Liver (tissue), 9 donors: ENCODE results near the gene CWF19L2. TPM values are rescaled to one million over a fixed set of nuclear protein-coding genes. Genes with fewer than 3 reads are reported as not detected.

Experiments used
- DNase-seq: peaks from one replicate; pipeline ENCODE4 v3.0.0-alpha.2; 2017; ENCODE audit warnings: low spot score
- H3K27ac ChIP-seq, 2 donors: one replicate each; pipeline ENCODE4 v1.7.0; 2013; ENCODE audit warnings: inconsistent platforms in 2 of 2, low read length in 2 of 2, control low read depth in 1 of 2, low read depth in 1 of 2, mild to moderate bottlenecking in 1 of 2
- H3K27me3 ChIP-seq, 4 donors: one replicate each; pipeline versions ENCODE4 v1.6.1 to v1.7.0; 2013; ENCODE audit warnings: low read length in 3 of 4, inconsistent platforms in 1 of 4, mild to moderate bottlenecking in 1 of 4, moderate library complexity in 1 of 4; ENCODE audit not compliant: control insufficient read depth in 4 of 4, insufficient read depth in 4 of 4
- H3K36me3 ChIP-seq, 4 donors: one replicate each; pipeline versions ENCODE4 v1.6.1 to v1.7.0; 2013; ENCODE audit warnings: low read length in 3 of 4, mild to moderate bottlenecking in 3 of 4, low read depth in 1 of 4, moderate library complexity in 1 of 4; ENCODE audit not compliant: control insufficient read depth in 4 of 4, insufficient read depth in 3 of 4
- H3K4me1 ChIP-seq, 4 donors: one replicate each; pipeline versions ENCODE4 v1.6.1 to v1.7.0; 2013; ENCODE audit warnings: low read length in 3 of 4, mild to moderate bottlenecking in 3 of 4, moderate library complexity in 1 of 4; ENCODE audit not compliant: control insufficient read depth in 4 of 4, insufficient read depth in 4 of 4
- H3K4me3 ChIP-seq, 3 donors: one replicate each; pipeline versions ENCODE4 v1.6.1 to v1.7.0; 2013; ENCODE audit warnings: low read length in 3 of 3, control low read depth in 1 of 3, low read depth in 1 of 3, mild to moderate bottlenecking in 1 of 3
- H3K9ac ChIP-seq, 2 donors: one replicate each; pipeline ENCODE4 v1.7.0; 2013; ENCODE audit warnings: low read length in 2 of 2, mild to moderate bottlenecking in 2 of 2, moderate library complexity in 2 of 2, control low read depth in 1 of 2, low read depth in 1 of 2
- H3K9me3 ChIP-seq, 4 donors: one replicate each; pipeline versions ENCODE4 v1.6.1 to v1.7.0; 2013; ENCODE audit warnings: low read length in 3 of 4; ENCODE audit not compliant: control insufficient read depth in 4 of 4
- ATF3 ChIP-seq: IDR thresholded peaks from 2 replicates; pipeline ENCODE4 v1.6.1; 2016; ENCODE audit warnings: antibody characterized with exemption
- CTCF ChIP-seq: fragments of 150-350 bp; IDR thresholded peaks from 2 replicates; pipeline ENCODE4 v1.5.1; 2017; ENCODE audit warnings: improper control_type of control experiment, low read depth, low read length; ENCODE audit not compliant: missing input control
- EGR1 ChIP-seq, 2 donors: IDR thresholded peaks; 2 replicates each; pipeline ENCODE4 v1.6.1; 2016 to 2018; ENCODE audit warnings: antibody characterized with exemption in 2 of 2, low read depth in 2 of 2
- FOXA1 ChIP-seq: IDR thresholded peaks from 2 replicates; pipeline ENCODE4 v1.6.1; 2016; ENCODE audit warnings: antibody characterized with exemption
- FOXA2 ChIP-seq: IDR thresholded peaks from 2 replicates; pipeline ENCODE4 v1.6.1; 2016; ENCODE audit warnings: antibody characterized with exemption
- GABPA ChIP-seq, 2 donors: IDR thresholded peaks in 1 of 2; conservative IDR thresholded peaks in 1 of 2; 2 replicates each; pipeline ENCODE4 v1.6.1; 2016; ENCODE audit warnings: antibody characterized with exemption in 2 of 2, mild to moderate bottlenecking in 1 of 2, moderate library complexity in 1 of 2
- HNF4A ChIP-seq, 2 donors: conservative IDR thresholded peaks; 2 replicates each; pipeline ENCODE4 v1.6.1; 2016; ENCODE audit warnings: antibody characterized with exemption in 2 of 2, mild to moderate bottlenecking in 2 of 2
- HNF4G ChIP-seq: IDR thresholded peaks from 2 replicates; pipeline ENCODE4 v1.6.1; 2016; ENCODE audit warnings: antibody characterized with exemption
- JUND ChIP-seq, 2 donors: IDR thresholded peaks; 2 replicates each; pipeline ENCODE4 v1.6.1; 2016; ENCODE audit warnings: antibody characterized with exemption in 2 of 2
- NR2F2 ChIP-seq: IDR thresholded peaks from 2 replicates; pipeline ENCODE4 v1.6.1; 2016; ENCODE audit warnings: antibody characterized with exemption
- RAD21 ChIP-seq, 2 donors: IDR thresholded peaks; 2 replicates each; pipeline ENCODE4 v1.6.1; 2016; ENCODE audit warnings: antibody characterized with exemption in 2 of 2, mild to moderate bottlenecking in 2 of 2
- RXRA ChIP-seq, 2 donors: IDR thresholded peaks; 2 replicates each; pipeline ENCODE4 v1.6.1; 2017 to 2018; ENCODE audit warnings: antibody characterized with exemption in 2 of 2, mild to moderate bottlenecking in 1 of 2
- SP1 ChIP-seq: IDR thresholded peaks from 2 replicates; pipeline ENCODE4 v1.6.1; 2018; ENCODE audit warnings: antibody characterized with exemption, mild to moderate bottlenecking
- TAF1 ChIP-seq: conservative IDR thresholded peaks from 2 replicates; pipeline ENCODE4 v1.6.1; 2016; ENCODE audit warnings: antibody characterized with exemption, mild to moderate bottlenecking
- YY1 ChIP-seq: IDR thresholded peaks from 2 replicates; pipeline ENCODE4 v1.6.1; 2016; ENCODE audit warnings: antibody characterized with exemption, mild to moderate bottlenecking
- WGBS: extraction: QIAGEN DNeasy Blood & Tissue Kit; methylation state at CpG from one replicate; pipeline ENCODE4 v1.1.7; 2013; 5-methylcytosine and 5-hydroxymethylcytosine counted together
- polyA plus RNA-seq, 2 donors: library from polyadenylated mRNA; stranded (reverse) in 1 of 2; unstranded in 1 of 2; fragments of 200-250 nt in 1 of 2; fragments of >200 nt in 1 of 2; fragmentation: Nextera tagmentation in 1 of 2; extraction: Ambion mirVana in 1 of 2; gene quantifications; one replicate each; pipeline versions ENCODE4 v1.2.1 to v1.2.3, GENCODE V29; 2013 to 2015
- total RNA-seq, 2 donors: library from RNA; depleted of rRNA; stranded (reverse); fragments of >200 nt; gene quantifications; one replicate each; pipeline ENCODE4 v1.2.3, GENCODE V29; 2014
- TF ChIP-seq, protein P1 (sequence below): IDR thresholded peaks from 2 replicates; pipeline ENCODE4 v1.6.1; 2016; ENCODE audit warnings: antibody characterized with exemption, mild to moderate bottlenecking
- TF ChIP-seq, protein P2 (sequence below): IDR thresholded peaks from 2 replicates; pipeline ENCODE4 v1.6.1; 2016; ENCODE audit warnings: antibody characterized with exemption
- TF ChIP-seq, protein P3 (sequence below): IDR thresholded peaks from 2 replicates; pipeline ENCODE4 v1.6.1; 2016; ENCODE audit warnings: antibody characterized with exemption
- donor health status: healthy.
- donor health status: healthy.
- donor health status: healthy.
- donor health status: healthy.
- donor health status: healthy.

The CWF19L2 gene
- total and polyA plus RNA-seq, 4 donors, result 2.0 to 10.7 (median 5.8) TPM

DNA sequence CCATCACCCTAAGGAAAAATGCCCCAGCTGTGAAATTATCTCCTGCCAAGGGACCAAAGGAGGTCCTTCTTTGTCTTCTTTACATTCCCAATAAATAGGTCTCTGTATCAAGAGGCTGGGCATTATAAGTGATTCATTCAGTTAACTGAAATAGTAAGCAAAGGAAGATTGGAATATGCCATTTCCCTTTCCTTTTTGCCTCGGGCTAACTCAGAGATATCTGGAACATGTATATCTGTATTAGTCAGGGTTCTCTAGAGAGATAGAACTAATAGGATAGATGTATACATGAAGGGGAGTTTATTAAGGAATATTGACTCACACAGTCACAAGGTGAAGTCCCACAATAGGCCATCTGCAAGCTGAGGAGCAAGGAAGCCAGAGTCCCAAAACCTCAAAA, 15.3 kb upstream of the CWF19L2 start:
- Histone ChIP-seq H3K36me3 (no peaks in the 10 kb centered on the region), H3K27me3 (peaks cover 0 to 3% (median 0%) of the 10 kb centered on the region in 4 donors), H3K27ac (no peak overlapping the region), H3K9ac (no peak overlapping the region), H3K4me1 (no peaks in the 10 kb centered on the region), H3K9me3 (no peaks in the 10 kb centered on the region), H3K4me3 (no peak overlapping the region)
- 64% methylated on average over 1 of the region's 1 CpG for WGBS
- no peak for DNase-seq
- no peak for TF ChIP-seq HNF4G
- TF ChIP-seq, protein P1, sequence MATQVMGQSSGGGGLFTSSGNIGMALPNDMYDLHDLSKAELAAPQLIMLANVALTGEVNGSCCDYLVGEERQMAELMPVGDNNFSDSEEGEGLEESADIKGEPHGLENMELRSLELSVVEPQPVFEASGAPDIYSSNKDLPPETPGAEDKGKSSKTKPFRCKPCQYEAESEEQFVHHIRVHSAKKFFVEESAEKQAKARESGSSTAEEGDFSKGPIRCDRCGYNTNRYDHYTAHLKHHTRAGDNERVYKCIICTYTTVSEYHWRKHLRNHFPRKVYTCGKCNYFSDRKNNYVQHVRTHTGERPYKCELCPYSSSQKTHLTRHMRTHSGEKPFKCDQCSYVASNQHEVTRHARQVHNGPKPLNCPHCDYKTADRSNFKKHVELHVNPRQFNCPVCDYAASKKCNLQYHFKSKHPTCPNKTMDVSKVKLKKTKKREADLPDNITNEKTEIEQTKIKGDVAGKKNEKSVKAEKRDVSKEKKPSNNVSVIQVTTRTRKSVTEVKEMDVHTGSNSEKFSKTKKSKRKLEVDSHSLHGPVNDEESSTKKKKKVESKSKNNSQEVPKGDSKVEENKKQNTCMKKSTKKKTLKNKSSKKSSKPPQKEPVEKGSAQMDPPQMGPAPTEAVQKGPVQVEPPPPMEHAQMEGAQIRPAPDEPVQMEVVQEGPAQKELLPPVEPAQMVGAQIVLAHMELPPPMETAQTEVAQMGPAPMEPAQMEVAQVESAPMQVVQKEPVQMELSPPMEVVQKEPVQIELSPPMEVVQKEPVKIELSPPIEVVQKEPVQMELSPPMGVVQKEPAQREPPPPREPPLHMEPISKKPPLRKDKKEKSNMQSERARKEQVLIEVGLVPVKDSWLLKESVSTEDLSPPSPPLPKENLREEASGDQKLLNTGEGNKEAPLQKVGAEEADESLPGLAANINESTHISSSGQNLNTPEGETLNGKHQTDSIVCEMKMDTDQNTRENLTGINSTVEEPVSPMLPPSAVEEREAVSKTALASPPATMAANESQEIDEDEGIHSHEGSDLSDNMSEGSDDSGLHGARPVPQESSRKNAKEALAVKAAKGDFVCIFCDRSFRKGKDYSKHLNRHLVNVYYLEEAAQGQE, result no peak
- TF ChIP-seq JUND (IDR thresholded peaks at IDR 0.05), result no peak
- no peak for TF ChIP-seq ATF3
- TF ChIP-seq CTCF, result no peak
- TF ChIP-seq GABPA (IDR thresholded peaks at IDR 0.05 in 1 of 2, conservative IDR thresholded peaks at IDR 0.05 in 1 of 2), result no peak
- no peak for TF ChIP-seq HNF4A (conservative IDR thresholded peaks at IDR 0.05)
- no peak for TF ChIP-seq TAF1
- no peak for TF ChIP-seq RAD21 (IDR thresholded peaks at IDR 0.05)
- TF ChIP-seq FOXA2, result no peak
- no peak for TF ChIP-seq FOXA1
- TF ChIP-seq EGR1 (IDR thresholded peaks at IDR 0.05; ENCODE audit: low read depth in 2 of 2), result no peak
- TF ChIP-seq, protein P2, sequence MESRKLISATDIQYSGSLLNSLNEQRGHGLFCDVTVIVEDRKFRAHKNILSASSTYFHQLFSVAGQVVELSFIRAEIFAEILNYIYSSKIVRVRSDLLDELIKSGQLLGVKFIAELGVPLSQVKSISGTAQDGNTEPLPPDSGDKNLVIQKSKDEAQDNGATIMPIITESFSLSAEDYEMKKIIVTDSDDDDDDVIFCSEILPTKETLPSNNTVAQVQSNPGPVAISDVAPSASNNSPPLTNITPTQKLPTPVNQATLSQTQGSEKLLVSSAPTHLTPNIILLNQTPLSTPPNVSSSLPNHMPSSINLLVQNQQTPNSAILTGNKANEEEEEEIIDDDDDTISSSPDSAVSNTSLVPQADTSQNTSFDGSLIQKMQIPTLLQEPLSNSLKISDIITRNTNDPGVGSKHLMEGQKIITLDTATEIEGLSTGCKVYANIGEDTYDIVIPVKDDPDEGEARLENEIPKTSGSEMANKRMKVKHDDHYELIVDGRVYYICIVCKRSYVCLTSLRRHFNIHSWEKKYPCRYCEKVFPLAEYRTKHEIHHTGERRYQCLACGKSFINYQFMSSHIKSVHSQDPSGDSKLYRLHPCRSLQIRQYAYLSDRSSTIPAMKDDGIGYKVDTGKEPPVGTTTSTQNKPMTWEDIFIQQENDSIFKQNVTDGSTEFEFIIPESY, result no peak
- TF ChIP-seq, protein P3, sequence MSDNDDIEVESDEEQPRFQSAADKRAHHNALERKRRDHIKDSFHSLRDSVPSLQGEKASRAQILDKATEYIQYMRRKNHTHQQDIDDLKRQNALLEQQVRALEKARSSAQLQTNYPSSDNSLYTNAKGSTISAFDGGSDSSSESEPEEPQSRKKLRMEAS, result no peak
- no peak for TF ChIP-seq RXRA (IDR thresholded peaks at IDR 0.05)
- no peak for TF ChIP-seq YY1
- no peak for TF ChIP-seq NR2F2
- TF ChIP-seq SP1, result no peak
